CD14-positive monocyte (primary cell): Measurements from ENCODE around the gene DLG4. TPM values are rescaled to one million over a fixed set of nuclear protein-coding genes. Genes with fewer than 3 reads are reported as not detected.

Source experiments
- polyA plus RNA-seq, 3 donors: library from polyadenylated mRNA; depleted of rRNA in 1 of 3; unstranded in 2 of 3; stranded (reverse) in 1 of 3; fragments of 300-500 nt in 2 of 3; fragments of >200 nt in 1 of 3; fragmentation: Illumina TruSeq in 2 of 3; gene quantifications; 1 replicate in 2 of 3; 2 replicates in 1 of 3; pipeline ENCODE4 v1.2.3, GENCODE V29; 2012 to 2021
- small RNA-seq: library from RNA; depleted of rRNA; stranded (forward); fragments of <200 nt; gene quantifications from one replicate; pipeline ENCODE3, GENCODE V24; 2012; ENCODE audit warnings: low read depth; ENCODE audit not compliant: insufficient read length

The DLG4 gene
- polyA plus RNA-seq, 3 donors, result 0.37 to 42.6 (median 0.39) TPM

Small RNA genes lying within 50 kb of the gene (small RNA-seq; reads per million reads assigned to genes)
- not detected for gene AC120057.4
- gene MIR324, result 42.0 reads per million, percentile 93 among the genes with 10 or more reads in this experiment
- gene RF00019, result not detected

Other genes starting within 250 kb of the DLG4 start
- 1 to 10 TPM in 1 of 3 donors, under 1 TPM in 1, not detected in 1; 0.29 to 1.2 TPM for gene ALOX12, start 223.8 kb downstream of the DLG4 start, polyA plus RNA-seq
- 1,000 to 10,000 TPM in 2 of 3 donors, 100 to 1,000 TPM in 1; 724 to 1,383 (median 1,057) TPM for gene RNASEK, start 207.2 kb downstream of the DLG4 start, polyA plus RNA-seq
- under 1 TPM in 1 of 3 donors, not detected in 2; 0.06 TPM for gene BCL6B, start 196.8 kb downstream of the DLG4 start, polyA plus RNA-seq
- 1 to 10 TPM in 2 of 3 donors, under 1 TPM in 1; 0.93 to 3.1 (median 2.2) TPM for gene SLC16A13, start 183.8 kb downstream of the DLG4 start, polyA plus RNA-seq
- gene SLC16A11, start 175.7 kb downstream of the DLG4 start, polyA plus RNA-seq, result not detected
- 10 to 100 TPM; 22.7 to 69.4 (median 61.9) TPM for gene CLEC10A, start 139.6 kb downstream of the DLG4 start, polyA plus RNA-seq
- gene ASGR2, start 105.0 kb downstream of the DLG4 start, polyA plus RNA-seq, result 100 to 1,000 TPM in 1 of 3 donors, 10 to 100 TPM in 2; 53.3 to 148 (median 78.3) TPM
- 100 to 1,000 TPM in 2 of 3 donors, 10 to 100 TPM in 1; 82.0 to 126 (median 114) TPM for gene ASGR1, start 40.5 kb downstream of the DLG4 start, polyA plus RNA-seq
- gene ACADVL, start 102 bp upstream of the DLG4 start, polyA plus RNA-seq, result 1,000 to 10,000 TPM in 1 of 3 donors, 100 to 1,000 TPM in 2; 152 to 1,231 (median 154) TPM
- 1 to 10 TPM; 6.7 to 7.8 (median 7.0) TPM for gene DVL2, start 14.7 kb upstream of the DLG4 start, polyA plus RNA-seq
- 10 to 100 TPM; 12.0 to 18.0 (median 12.9) TPM for gene PHF23, start 19.6 kb upstream of the DLG4 start, polyA plus RNA-seq
- 1,000 to 10,000 TPM; 1,029 to 2,937 (median 2,814) TPM for gene GABARAP, start 22.6 kb upstream of the DLG4 start, polyA plus RNA-seq
- 100 to 1,000 TPM in 1 of 3 donors, 10 to 100 TPM in 2; 29.5 to 198 (median 38.3) TPM for gene CTDNEP1, start 31.9 kb upstream of the DLG4 start, polyA plus RNA-seq
- gene ELP5, start 32.4 kb upstream of the DLG4 start, polyA plus RNA-seq, result 10 to 100 TPM; 36.1 to 49.5 (median 44.1) TPM
- 10 to 100 TPM in 1 of 3 donors, 1 to 10 TPM in 1, under 1 TPM in 1; 0.49 to 13.4 (median 2.1) TPM for gene CLDN7, start 42.6 kb upstream of the DLG4 start, polyA plus RNA-seq
- not detected for gene SLC2A4, start 61.9 kb upstream of the DLG4 start, polyA plus RNA-seq
- not detected for gene YBX2, start 74.8 kb upstream of the DLG4 start, polyA plus RNA-seq
- 100 to 1,000 TPM; 465 to 511 (median 485) TPM for gene EIF5A, start 87.8 kb upstream of the DLG4 start, polyA plus RNA-seq
- 100 to 1,000 TPM in 1 of 3 donors, 10 to 100 TPM in 2; 53.5 to 162 (median 59.6) TPM for gene GPS2, start 95.5 kb upstream of the DLG4 start, polyA plus RNA-seq
- gene NEURL4, start 109.5 kb upstream of the DLG4 start, polyA plus RNA-seq, result 10 to 100 TPM in 1 of 3 donors, under 1 TPM in 2; 0.35 to 42.6 (median 0.44) TPM
- gene ACAP1, start 116.7 kb upstream of the DLG4 start, polyA plus RNA-seq, result 10 to 100 TPM; 32.1 to 68.5 (median 40.5) TPM
- gene KCTD11, start 132.3 kb upstream of the DLG4 start, polyA plus RNA-seq, result 1 to 10 TPM; 3.4 to 5.6 (median 3.6) TPM
- not detected for gene TMEM95, start 135.3 kb upstream of the DLG4 start, polyA plus RNA-seq
- not detected for gene TNK1, start 161.3 kb upstream of the DLG4 start, polyA plus RNA-seq
- gene PLSCR3, start 174.7 kb upstream of the DLG4 start, polyA plus RNA-seq, result 10 to 100 TPM; 37.6 to 70.4 (median 45.7) TPM
- gene TMEM256, start 184.3 kb upstream of the DLG4 start, polyA plus RNA-seq, result 10 to 100 TPM; 39.2 to 81.4 (median 72.6) TPM
- under 1 TPM in 1 of 3 donors, not detected in 2; 0.55 TPM for gene NLGN2, start 188.0 kb upstream of the DLG4 start, polyA plus RNA-seq
- gene SPEM1, start 200.5 kb upstream of the DLG4 start, polyA plus RNA-seq, result not detected
- not detected for gene SPEM2, start 205.8 kb upstream of the DLG4 start, polyA plus RNA-seq
- gene SPEM3, start 209.0 kb upstream of the DLG4 start, polyA plus RNA-seq, result not detected
- gene TMEM102, start 215.6 kb upstream of the DLG4 start, polyA plus RNA-seq, result 10 to 100 TPM in 1 of 3 donors, 1 to 10 TPM in 2; 5.1 to 11.3 (median 9.8) TPM
- 1 to 10 TPM in 1 of 3 donors, not detected in 2; 2.2 TPM for gene FGF11, start 219.7 kb upstream of the DLG4 start, polyA plus RNA-seq
- 10 to 100 TPM in 2 of 3 donors, 1 to 10 TPM in 1; 9.3 to 15.7 (median 14.7) TPM for gene CHRNB1, start 225.2 kb upstream of the DLG4 start, polyA plus RNA-seq